Esophagus muscularis mucosa (tissue), 4 donors: ENCODE results near the gene KATNAL1. TPM values are rescaled to one million over a fixed set of nuclear protein-coding genes. Genes with fewer than 3 reads are reported as not detected.

Experiments
- DNase-seq: peaks from one replicate; pipeline ENCODE4 v3.0.0-alpha.2; 2017; ENCODE audit errors: extremely low spot score
- H3K27ac ChIP-seq, 4 donors: fragments of 200-600 bp; sonication (generic); replicated peaks in 1 of 4; 1 replicate in 3 of 4; 2 replicates in 1 of 4; pipeline ENCODE4 v1.5.1; 2016 to 2019; ENCODE audit warnings: mild to moderate bottlenecking in 1 of 4
- H3K27me3 ChIP-seq, 4 donors: fragments of 200-600 bp; sonication (generic); one replicate each; pipeline versions ENCODE4 v1.5.1 to v1.6.0; 2016 to 2019
- H3K36me3 ChIP-seq, 4 donors: fragments of 200-600 bp; sonication (generic); one replicate each; pipeline ENCODE4 v1.5.1; 2016 to 2019
- H3K4me1 ChIP-seq, 4 donors: fragments of 200-600 bp; sonication (generic); one replicate each; pipeline ENCODE4 v1.5.1; 2016 to 2019
- H3K4me3 ChIP-seq, 4 donors: fragments of 200-600 bp; sonication (generic); 1 replicate in 2 of 4; 2 replicates in 2 of 4; pipeline ENCODE4 v1.5.1; 2016 to 2019; ENCODE audit warnings: mild to moderate bottlenecking in 4 of 4, moderate library complexity in 1 of 4
- H3K9me3 ChIP-seq, 4 donors: fragments of 200-600 bp; sonication (generic); 1 replicate in 3 of 4; 2 replicates in 1 of 4; pipeline ENCODE4 v1.5.1; 2016 to 2019
- EP300 ChIP-seq: sonication (generic); formaldehyde crosslinking; IDR thresholded peaks from one replicate; pipeline ENCODE4 v1.6.1; 2017; ENCODE audit warnings: antibody characterized with exemption
- POLR2A ChIP-seq: fragments of 450-650 bp; IDR thresholded peaks from one replicate; pipeline ENCODE4 v1.6.1; 2017; ENCODE audit warnings: antibody characterized with exemption, moderate library complexity, mild to moderate bottlenecking, low read depth
- POLR2AphosphoS5 ChIP-seq, 2 donors: sonication (generic); formaldehyde crosslinking; IDR thresholded peaks; one replicate each; pipeline ENCODE4 v1.6.1; 2017; ENCODE audit warnings: antibody characterized with exemption in 2 of 2
- WGBS: methylation state at CpG from one replicate; pipeline ENCODE4 v1.1.5; 2018; 5-methylcytosine and 5-hydroxymethylcytosine counted together
- intact Hi-C: fragments of 100-400 bp; cut with DNase I; formaldehyde crosslinking; loops from one replicate; pipeline ENCODE4 v1.15.1; 2023
- total RNA-seq, 4 donors: library from RNA; depleted of rRNA; stranded (reverse); fragments of >200 nt; gene quantifications; one replicate each; pipeline versions ENCODE4 v1.1.0 to v1.2.1, GENCODE V29; 2016
- TF ChIP-seq, protein P1 (sequence below), 3 experiments: fragments of 200-600 bp in 2 of 3; fragments of 450-650 bp in 1 of 3; sonication (generic) in 2 of 3; IDR thresholded peaks; one replicate each; pipeline ENCODE4 v1.5.1; 2017 to 2019; ENCODE audit warnings: antibody characterized with exemption in 3 of 3, mild to moderate bottlenecking in 2 of 3, moderate library complexity in 1 of 3

The KATNAL1 gene
- total RNA-seq, 4 donors from 2014 or later = 30.6 to 43.0 (median 40.0) TPM

DNA sequence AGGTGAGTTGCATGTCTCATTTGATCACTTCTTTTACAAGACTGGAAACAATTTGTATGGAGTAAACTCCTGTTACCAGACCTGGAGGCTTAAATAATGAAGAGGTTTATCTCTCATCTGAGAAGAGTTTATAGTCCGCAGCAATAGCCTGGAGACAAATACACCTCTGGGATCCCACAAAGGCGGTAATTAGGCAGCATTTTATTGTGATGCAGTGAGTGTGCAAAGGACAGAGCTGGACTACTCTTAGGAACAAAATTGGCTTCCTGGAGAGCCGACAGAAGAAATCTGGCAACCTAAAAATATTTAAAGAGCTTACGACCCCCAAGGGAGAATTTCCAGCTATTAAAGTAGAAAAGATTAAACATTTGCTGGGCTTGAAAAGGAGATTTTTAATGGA, 11.8 kb upstream of the KATNAL1 start:
- TF ChIP-seq POLR2AphosphoS5 (IDR thresholded peaks at IDR 0.05) = no peak
- no peak for TF ChIP-seq POLR2A
- no peak for TF ChIP-seq EP300
- TF ChIP-seq, protein P1, sequence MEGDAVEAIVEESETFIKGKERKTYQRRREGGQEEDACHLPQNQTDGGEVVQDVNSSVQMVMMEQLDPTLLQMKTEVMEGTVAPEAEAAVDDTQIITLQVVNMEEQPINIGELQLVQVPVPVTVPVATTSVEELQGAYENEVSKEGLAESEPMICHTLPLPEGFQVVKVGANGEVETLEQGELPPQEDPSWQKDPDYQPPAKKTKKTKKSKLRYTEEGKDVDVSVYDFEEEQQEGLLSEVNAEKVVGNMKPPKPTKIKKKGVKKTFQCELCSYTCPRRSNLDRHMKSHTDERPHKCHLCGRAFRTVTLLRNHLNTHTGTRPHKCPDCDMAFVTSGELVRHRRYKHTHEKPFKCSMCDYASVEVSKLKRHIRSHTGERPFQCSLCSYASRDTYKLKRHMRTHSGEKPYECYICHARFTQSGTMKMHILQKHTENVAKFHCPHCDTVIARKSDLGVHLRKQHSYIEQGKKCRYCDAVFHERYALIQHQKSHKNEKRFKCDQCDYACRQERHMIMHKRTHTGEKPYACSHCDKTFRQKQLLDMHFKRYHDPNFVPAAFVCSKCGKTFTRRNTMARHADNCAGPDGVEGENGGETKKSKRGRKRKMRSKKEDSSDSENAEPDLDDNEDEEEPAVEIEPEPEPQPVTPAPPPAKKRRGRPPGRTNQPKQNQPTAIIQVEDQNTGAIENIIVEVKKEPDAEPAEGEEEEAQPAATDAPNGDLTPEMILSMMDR (IDR thresholded peaks at IDR 0.05) = no peak
- no peaks in the 10 kb centered on the region for H3K9me3 ChIP-seq
- H3K27ac ChIP-seq = peak overlapping the region in 1 of 4 donors; percentile 9
- intact Hi-C loops = no loop called here
- peaks cover 17 to 35% (median 25%) of the 10 kb centered on the region in 4 donors for H3K4me1 ChIP-seq
- H3K27me3 ChIP-seq = no peaks in the 10 kb centered on the region
- no peak for DNase-seq
- H3K4me3 ChIP-seq = no peak overlapping the region
- WGBS = 61% methylated on average over 4 of the region's 4 CpGs
- H3K36me3 ChIP-seq = no peaks in the 10 kb centered on the region

DNA sequence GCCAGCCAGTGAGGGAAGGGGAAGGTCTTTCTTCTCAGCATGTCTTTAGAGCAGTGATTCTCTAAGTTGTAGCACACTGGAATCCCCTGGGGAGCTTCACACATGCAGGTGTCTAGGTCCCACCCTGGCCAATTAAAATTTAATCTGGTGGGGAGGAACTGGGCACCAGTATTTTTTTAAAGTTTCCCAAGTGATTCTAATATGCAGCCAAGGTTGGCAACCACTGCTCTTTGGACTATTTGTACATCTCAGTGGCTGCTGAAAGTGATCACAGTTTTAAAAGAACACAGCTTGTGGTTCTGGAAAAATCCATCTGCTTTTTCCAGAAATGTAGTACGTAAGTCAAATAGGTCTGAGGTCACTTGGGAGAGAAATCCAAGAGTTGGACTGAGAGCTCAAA, 10.7 kb upstream of the KATNAL1 start:
- H3K36me3 ChIP-seq = no peaks in the 10 kb centered on the region
- 78% methylated on average over 1 of the region's 1 CpG for WGBS
- no peaks in the 10 kb centered on the region for H3K9me3 ChIP-seq
- H3K27me3 ChIP-seq = no peaks in the 10 kb centered on the region
- TF ChIP-seq POLR2AphosphoS5 (IDR thresholded peaks at IDR 0.05) = no peak
- TF ChIP-seq EP300 = no peak
- TF ChIP-seq, protein P1 (IDR thresholded peaks at IDR 0.05) = no peak
- TF ChIP-seq POLR2A = no peak
- intact Hi-C loops = no loop called here
- no peak overlapping the region for H3K4me3 ChIP-seq
- DNase-seq = no peak
- peaks cover 25 to 46% (median 35%) of the 10 kb centered on the region in 4 donors for H3K4me1 ChIP-seq
- H3K27ac ChIP-seq = no peak overlapping the region

DNA sequence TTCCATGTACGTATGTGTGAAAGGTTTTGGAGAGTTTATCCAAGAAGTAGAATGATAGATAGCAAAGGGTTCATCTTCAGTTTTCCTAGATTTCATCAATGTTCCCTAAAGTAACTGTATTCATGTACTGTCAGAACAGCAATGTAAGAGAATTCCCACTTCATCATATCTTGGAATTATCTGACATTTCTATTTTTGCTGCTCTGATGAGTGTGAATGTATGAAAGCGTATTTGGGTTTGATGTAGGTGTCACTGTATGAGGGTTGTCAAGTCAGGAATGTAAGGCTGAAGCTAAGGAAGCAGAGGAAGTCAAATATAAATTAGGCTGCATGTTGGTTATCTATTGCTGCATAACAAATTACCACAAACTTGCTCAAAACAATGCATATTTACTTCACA, 7.2 kb upstream of the KATNAL1 start:
- no peaks in the 10 kb centered on the region for H3K27me3 ChIP-seq
- no peaks in the 10 kb centered on the region for H3K9me3 ChIP-seq
- no peak overlapping the region for H3K27ac ChIP-seq
- 68% methylated on average over 2 of the region's 2 CpGs for WGBS
- TF ChIP-seq EP300 (no peak), POLR2A (no peak), POLR2AphosphoS5 (IDR thresholded peaks at IDR 0.05) (no peak)
- TF ChIP-seq, protein P1 (IDR thresholded peaks at IDR 0.05) = no peak
- no peak for DNase-seq
- peaks cover 26 to 62% (median 51%) of the 10 kb centered on the region in 4 donors for H3K4me1 ChIP-seq
- H3K4me3 ChIP-seq = no peak overlapping the region
- peaks cover 0 to 4% (median 0%) of the 10 kb centered on the region in 4 donors for H3K36me3 ChIP-seq
- intact Hi-C loops = no loop called here

DNA sequence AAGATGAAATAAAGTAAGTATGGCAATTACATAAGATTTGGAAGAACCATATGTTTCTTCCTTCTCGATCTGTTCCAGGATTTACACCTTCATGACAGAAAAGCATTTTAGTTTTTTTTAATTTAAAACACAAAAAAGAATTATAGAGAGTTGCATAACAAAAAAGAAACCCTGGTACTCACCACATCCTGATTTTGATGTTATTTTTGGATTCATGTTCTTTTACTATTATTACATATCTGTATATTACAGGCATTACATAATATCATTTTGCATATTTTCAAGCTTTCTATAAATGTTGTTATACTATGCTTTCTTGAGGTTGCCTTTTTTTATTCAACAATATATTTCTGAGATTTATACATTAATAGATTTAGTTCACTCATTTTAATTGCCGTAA, 6.7 kb upstream of the KATNAL1 start:
- Histone ChIP-seq H3K4me3 (no peak overlapping the region), H3K27me3 (no peaks in the 10 kb centered on the region), H3K27ac (no peak overlapping the region), H3K36me3 (peaks cover 0 to 4% (median 0%) of the 10 kb centered on the region in 4 donors), H3K9me3 (no peaks in the 10 kb centered on the region), H3K4me1 (peaks cover 23 to 58% (median 51%) of the 10 kb centered on the region in 4 donors)
- DNase-seq = no peak
- no peak for TF ChIP-seq POLR2A
- no peak for TF ChIP-seq EP300
- TF ChIP-seq, protein P1 (IDR thresholded peaks at IDR 0.05) = no peak
- no peak for TF ChIP-seq POLR2AphosphoS5 (IDR thresholded peaks at IDR 0.05)
- intact Hi-C loops = no loop called here
- 81% methylated on average over 2 of the region's 2 CpGs for WGBS

DNA sequence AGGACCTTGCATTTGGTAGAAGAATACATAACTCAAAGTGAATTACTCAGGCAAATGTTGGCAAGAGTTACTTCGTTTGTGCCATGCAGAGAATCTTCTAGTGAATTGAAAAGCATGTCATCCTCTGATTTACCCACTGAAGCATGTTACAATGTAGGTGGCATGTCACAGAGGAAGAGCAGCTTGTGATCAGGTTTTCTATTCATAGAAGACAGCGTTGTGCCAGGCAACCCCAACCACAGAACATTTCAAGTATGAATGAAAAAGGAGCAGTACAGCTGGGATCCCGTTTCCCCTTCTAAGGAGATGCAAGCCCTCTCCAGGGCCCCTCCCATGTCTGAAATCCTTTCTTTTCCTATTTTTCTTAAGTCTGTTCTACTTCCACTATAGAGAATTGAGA, 6.0 kb upstream of the KATNAL1 start:
- Histone ChIP-seq H3K4me3 (no peak overlapping the region), H3K36me3 (peaks cover 0 to 4% (median 0%) of the 10 kb centered on the region in 4 donors), H3K9me3 (no peaks in the 10 kb centered on the region), H3K4me1 (peaks cover 20 to 59% (median 55%) of the 10 kb centered on the region in 4 donors), H3K27ac (peak overlapping the region in 3 of 4 donors; percentile 7 to 50 (median 10)), H3K27me3 (no peaks in the 10 kb centered on the region)
- DNase-seq = no peak
- intact Hi-C loops = no loop called here
- TF ChIP-seq EP300 (no peak), POLR2AphosphoS5 (IDR thresholded peaks at IDR 0.05) (no peak), POLR2A (no peak)
- TF ChIP-seq, protein P1 (IDR thresholded peaks at IDR 0.05) = no peak
- WGBS = 39% methylated on average over 3 of the region's 3 CpGs
